ENCODE measurements around the gene TRAF3IP3. TPM values are rescaled to one million over a fixed set of nuclear protein-coding genes. Genes with fewer than 3 reads are reported as not detected.
A peak's percentile ranks its signal among the peaks of the same experiment; 100 is the strongest.

TRAF3IP3 gene
- total and polyA plus RNA-seq, 2 of the 13 experiments (the other 11 are each of a cell fraction or from before 2014, with no cell fraction given): not detected

GRCh38 chr1:209827384-209828262 is 71.8 kb downstream of the TRAF3IP3 start, which contains the start of gene UTP25 (continued):
- TF ChIP-seq RXRB (CRISPR knock-in tag; IDR thresholded peaks at IDR 0.05; ENCODE audit: borderline replicate concordance) (peak; percentile 52; the same call in 1 of the 2 replicates), ZBTB7B (CRISPR knock-in tag; IDR thresholded peaks at IDR 0.05) (no peak), TFAP4 (IDR thresholded peaks at IDR 0.05; ENCODE audit: borderline replicate concordance, low read depth) (no peak; the same call in 1 of the 2 replicates), RBM22 (optimal IDR thresholded peaks at IDR 0.05; ENCODE audit: low read length) (no peak), SNAI1 (CRISPR knock-in tag; IDR thresholded peaks at IDR 0.05; ENCODE audit: borderline replicate concordance) (no peak), HMGXB3 (CRISPR knock-in tag; IDR thresholded peaks at IDR 0.05; ENCODE audit: borderline replicate concordance) (no peak), REST (IDR thresholded peaks at IDR 0.05; ENCODE audit: borderline replicate concordance in 1 of 2, low read depth in 1 of 2, low read length in 2 of 2) (0 out of 4 replicates have a peak, but pooled peaks of 1 of the 2 experiments have one; percentile 34), SIX1 (CRISPR knock-in tag; IDR thresholded peaks at IDR 0.05; ENCODE audit: borderline replicate concordance) (no peak), ZMAT3 (CRISPR knock-in tag; conservative IDR thresholded peaks at IDR 0.05) (0 out of 2 replicates have a peak, but pooled peaks have one; percentile 42), ZNF746 (CRISPR knock-in tag; IDR thresholded peaks at IDR 0.05) (no peak), MATR3 (CRISPR knock-in tag; IDR thresholded peaks at IDR 0.05) (no peak), MIXL1 (CRISPR knock-in tag; IDR thresholded peaks at IDR 0.05) (peak; percentile 41; the same call in 1 of the 2 replicates), FOXK1 (CRISPR knock-in tag; IDR thresholded peaks at IDR 0.05; ENCODE audit: borderline replicate concordance, low read depth) (peak; percentile 99), GABPB1 (CRISPR knock-in tag; IDR thresholded peaks at IDR 0.05) (peak; percentile 96), HDAC2 (CRISPR knock-in tag; IDR thresholded peaks at IDR 0.05) (peak; percentile 88), TEAD3 (CRISPR knock-in tag; optimal IDR thresholded peaks at IDR 0.05; ENCODE audit: borderline replicate concordance) (peak; percentile 74), ZNF616 (CRISPR knock-in tag; IDR thresholded peaks at IDR 0.05; ENCODE audit: low read depth) (no peak; the same call in 1 of the 2 replicates), ZNF878 (CRISPR knock-in tag; IDR thresholded peaks at IDR 0.05) (no peak), ADNP (CRISPR knock-in tag; IDR thresholded peaks at IDR 0.05) (no peak), HOXA5 (CRISPR knock-in tag; IDR thresholded peaks at IDR 0.05) (0 out of 2 replicates have a peak, but pooled peaks have one; percentile 2), KAT8 (CRISPR knock-in tag; IDR thresholded peaks at IDR 0.05) (peak; percentile 99)

Measured in HepG2 (cell line).